ENCODE measurements around the gene TMCO1. TPM values are rescaled to one million over a fixed set of nuclear protein-coding genes. Genes with fewer than 3 reads are reported as not detected.
"Not testable (repeated sequence)": the region's sequence is repeated elsewhere in the genome, so short reads cannot be mapped to it uniquely, and the experiment has no call there.

Gene TMCO1
- total RNA-seq, 1 donor from 2014 or later = 64.5 TPM

GRCh38 chr1:165747632-165748447 lies 20.8 kb downstream of the TMCO1 start:
- DNase-seq (ENCODE audit: low spot score) = no peak

DNA sequence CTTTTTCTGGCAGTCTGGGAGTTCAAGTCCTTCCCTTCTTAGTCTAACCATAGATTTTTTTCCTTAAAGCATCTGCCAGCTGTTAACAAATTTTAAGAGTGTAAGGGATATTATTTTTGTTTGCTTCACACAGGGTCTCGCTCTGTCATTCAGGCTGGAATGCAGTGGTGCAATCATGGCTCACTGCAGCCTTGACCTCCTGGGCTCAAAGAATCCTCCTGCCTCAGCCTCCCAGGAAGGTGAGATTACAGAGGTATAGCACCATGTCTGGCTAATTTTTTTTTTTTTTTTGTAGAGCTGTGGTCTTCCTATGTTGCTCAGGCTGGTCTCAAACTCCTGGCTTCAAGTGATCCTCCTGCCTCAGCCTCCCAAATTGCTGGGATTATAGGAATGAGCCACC lies 23.8 kb downstream of the TMCO1 start:
- not testable (repeated sequence) for DNase-seq (ENCODE audit: low spot score)

GRCh38 chr1:165742194-165742593 lies 26.5 kb downstream of the TMCO1 start:
- no peak for DNase-seq (ENCODE audit: low spot score)

GRCh38 chr1:165738794-165739193 lies 29.9 kb downstream of the TMCO1 start:
- DNase-seq (ENCODE audit: low spot score) = no peak

DNA sequence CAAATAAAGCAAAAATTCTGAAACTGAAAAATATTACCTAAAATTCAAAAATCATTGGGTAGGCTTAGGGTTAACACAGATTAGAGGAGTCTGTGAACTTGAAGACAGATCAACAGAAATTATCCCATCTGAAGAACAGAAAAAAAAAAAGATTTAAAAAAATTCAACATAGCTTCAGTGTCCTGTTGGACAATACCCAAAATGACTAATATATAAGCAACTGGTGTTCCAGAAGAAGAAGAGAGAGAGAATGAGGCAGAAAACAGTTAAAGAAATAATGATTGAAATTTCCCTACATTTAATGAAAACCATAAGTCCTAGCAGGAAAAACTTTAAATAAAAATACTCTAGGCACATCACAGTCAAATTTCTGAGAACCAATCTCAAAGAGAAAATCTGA lies 31.5 kb downstream of the TMCO1 start:
- no peak for DNase-seq (ENCODE audit: low spot score)

- DNase-seq (ENCODE audit: low spot score) = no peak
These were observed 33.8 kb downstream of the TMCO1 start for GRCh38 chr1:165734906-165735305.

DNA sequence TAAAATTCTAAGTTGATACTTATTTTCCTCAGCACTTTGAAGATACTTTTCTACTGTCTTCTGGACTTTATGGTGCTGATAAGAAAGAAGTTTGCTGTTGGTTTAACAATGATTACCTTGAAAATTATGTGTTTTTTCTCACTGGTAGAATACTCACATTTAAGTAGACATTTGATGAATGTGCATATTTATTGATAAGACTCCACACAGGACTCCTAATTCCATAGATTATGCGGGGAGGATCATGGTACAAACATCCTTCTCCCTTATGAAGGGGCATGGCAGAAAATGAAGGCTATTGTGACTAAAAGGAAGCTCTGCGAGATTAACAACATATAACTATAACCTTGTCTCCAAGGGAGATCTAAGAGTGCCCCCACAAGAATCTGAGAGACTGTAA lies 41.8 kb downstream of the TMCO1 start:
- DNase-seq (ENCODE audit: low spot score) = no peak

- DNase-seq (ENCODE audit: low spot score) = no peak
These were observed 42.5 kb downstream of the TMCO1 start for GRCh38 chr1:165726169-165726568.

DNA sequence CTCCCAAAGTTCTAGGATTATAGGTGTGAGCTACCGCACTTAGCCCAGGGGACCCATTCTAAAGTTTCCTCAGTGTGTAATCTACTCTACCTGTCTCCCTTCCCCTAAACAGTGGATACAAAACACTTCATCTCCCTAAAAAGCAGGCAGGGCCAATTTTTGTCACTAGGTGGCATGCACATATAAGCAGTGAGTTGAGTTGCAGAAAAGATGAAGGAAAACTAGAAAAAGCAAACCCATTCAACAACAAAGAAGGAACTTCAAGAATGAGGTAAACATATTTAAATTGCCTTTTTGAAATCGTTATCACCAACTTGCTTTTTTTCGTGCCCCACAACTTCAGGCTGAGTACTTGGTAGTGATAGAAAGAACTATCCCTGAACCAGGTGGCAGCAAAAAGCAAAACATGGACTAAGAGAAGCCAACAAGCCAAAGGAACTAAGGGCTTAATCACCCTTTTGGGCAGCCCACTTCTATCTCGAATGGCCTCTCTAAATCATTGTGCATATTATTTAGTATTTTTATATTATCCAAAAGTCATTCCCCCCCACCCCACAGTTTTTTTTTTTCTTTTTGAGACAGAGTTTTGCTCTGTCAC lies 50.7 kb downstream of the TMCO1 start:
- peak; percentile 68 for DNase-seq (ENCODE audit: low spot score)

DNA sequence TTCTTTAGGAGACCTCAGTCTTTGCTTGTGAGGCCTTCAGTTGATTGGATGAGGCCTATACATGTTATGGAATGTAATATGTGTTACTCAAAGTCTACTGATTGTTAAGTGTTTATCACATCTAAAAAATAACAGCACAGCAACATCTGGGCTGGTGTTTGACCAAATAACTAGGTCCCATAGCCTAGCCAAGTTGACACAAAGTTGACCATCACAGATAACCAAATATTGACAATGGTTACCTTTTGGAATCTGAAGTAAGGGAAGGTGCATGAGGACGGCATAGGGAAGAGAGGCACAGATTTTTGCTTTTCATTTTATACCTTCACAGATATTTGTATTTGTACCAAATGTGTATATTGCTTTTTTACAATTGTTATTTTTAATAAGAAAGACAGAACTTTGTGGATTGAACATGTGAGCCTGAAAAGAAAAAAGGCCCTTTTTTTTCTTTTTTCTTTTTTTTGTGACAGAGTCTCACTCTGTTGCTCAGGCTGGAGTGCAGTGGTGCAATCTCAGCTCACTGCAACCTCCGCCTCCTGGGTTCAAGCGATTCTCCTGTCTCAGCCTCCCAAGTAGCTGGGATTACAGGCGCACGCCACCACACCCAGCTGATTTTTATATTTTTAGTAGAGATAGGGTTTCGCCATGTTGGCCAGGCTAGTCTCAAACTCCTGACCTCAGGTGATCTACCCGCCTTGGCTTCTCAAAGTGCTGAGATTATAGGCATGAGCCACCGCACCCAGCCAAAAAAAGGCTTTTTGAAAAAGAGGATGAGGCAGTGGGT lies 52.2 kb downstream of the TMCO1 start:
- DNase-seq (ENCODE audit: low spot score) = not testable (repeated sequence)

GRCh38 chr1:165712764-165713163 lies 55.9 kb downstream of the TMCO1 start:
- no peak for DNase-seq (ENCODE audit: low spot score)

DNA sequence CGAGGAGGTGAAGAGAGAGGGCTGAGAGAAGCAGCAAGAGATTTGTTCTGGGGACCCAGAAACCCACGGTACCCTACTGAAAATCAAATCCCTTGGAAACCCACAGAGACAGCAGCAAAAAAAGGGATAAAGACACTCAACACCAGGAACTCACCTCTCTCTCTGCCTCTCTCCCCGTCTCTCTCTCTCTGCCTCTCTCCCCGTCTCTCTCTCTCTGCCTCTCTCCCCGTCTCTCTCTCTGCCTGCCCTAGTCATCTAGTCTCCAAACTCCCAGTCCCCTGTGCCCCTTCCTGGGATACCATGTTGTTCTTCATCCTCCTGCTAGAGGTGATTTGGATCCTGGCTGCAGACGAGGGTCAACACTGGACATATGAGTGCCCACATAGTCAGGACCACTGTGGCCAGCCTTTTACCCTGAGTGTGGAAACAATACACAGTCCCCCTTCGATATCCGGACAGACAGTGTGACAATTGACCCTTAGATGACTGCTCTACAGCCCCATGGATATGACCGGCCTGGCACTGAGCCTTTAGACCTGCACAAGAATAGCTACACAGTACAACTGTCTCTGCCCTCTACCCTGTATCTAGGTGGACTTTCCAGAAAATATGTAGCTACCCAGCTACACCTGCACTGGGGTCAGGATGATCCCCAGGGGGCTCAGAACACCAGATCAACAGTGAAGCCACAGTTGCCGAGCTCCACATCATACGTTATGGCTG lies 60.5 kb downstream of the TMCO1 start:
- DNase-seq (ENCODE audit: low spot score) = no peak

DNA sequence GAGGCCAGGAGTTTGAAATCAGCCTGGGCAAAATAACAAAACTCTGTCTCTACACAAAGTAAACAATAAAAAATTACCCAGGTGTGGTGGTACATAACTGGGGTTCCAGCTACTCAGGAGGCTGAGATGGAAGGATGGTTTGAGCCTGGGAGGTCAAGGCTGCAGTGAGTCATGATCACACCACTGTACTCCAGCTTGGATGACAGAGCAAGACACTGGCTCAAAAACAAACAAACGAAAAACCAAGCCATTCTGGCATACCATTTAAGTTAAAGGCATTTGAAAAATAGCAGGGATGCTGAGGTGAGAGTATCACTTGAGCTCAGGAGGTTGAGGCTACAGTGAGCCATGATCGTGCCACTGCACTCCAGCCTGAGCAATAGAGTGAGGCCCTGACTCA lies 65.0 kb downstream of the TMCO1 start:
- DNase-seq (ENCODE audit: low spot score) = no peak

DNA sequence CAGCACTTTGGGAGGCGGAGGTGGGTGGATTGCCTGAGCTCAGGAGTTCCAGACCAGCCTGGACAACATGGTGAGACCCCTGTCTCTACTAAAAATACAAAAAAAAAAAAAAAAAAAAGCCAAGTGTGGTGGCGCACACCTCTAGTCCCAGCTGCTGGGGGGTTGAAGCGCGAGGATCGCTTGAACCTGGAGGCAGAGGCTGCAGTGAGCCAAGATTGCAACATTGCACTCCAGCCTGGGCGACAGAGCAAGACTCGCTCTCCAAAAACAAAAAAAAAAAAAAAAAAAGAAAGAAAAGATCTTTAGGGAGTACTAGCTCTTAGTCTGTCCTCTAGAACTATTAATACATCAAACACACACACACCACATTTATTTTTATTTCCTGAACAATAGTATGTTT lies 66.7 kb downstream of the TMCO1 start:
- not testable (repeated sequence) for DNase-seq (ENCODE audit: low spot score)

- no peak for DNase-seq (ENCODE audit: low spot score)
These were observed 69.1 kb downstream of the TMCO1 start for GRCh38 chr1:165699577-165699976.

- DNase-seq (ENCODE audit: low spot score) = no peak
These were observed 70.0 kb downstream of the TMCO1 start for GRCh38 chr1:165698761-165699052.

- peak; percentile 93 for DNase-seq (ENCODE audit: low spot score)
These were observed 70.5 kb downstream of the TMCO1 start, which contains the start of gene ALDH9A1 for GRCh38 chr1:165697881-165698760. TSS of gene ALDH9A1 (minus strand) at chr1:165698562. CDS start at chr1:165698558, 4 bp downstream.

DNA sequence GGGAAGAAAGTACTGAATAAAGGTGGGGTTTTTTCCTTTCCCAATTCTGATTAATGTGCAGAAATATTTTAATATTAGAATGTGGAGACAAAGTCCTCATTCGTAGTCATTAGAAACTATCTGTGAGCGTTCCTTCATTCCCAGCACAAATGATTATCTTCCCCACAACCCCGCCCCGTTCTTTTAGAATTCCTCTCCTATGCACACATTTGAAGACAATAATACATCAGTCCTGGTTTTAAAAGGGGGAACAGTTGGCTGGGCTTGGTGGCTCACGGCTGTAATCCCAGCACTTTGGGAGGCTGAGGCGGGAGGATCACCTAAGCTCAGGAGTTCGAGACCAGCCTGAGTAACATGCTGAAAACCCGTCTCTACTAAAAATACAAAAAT lies 71.2 kb downstream of the TMCO1 start:
- no peak for DNase-seq (ENCODE audit: low spot score)

- DNase-seq (ENCODE audit: low spot score) = peak; percentile 97
These were observed 72.0 kb downstream of the TMCO1 start for GRCh38 chr1:165696625-165697100.

DNA sequence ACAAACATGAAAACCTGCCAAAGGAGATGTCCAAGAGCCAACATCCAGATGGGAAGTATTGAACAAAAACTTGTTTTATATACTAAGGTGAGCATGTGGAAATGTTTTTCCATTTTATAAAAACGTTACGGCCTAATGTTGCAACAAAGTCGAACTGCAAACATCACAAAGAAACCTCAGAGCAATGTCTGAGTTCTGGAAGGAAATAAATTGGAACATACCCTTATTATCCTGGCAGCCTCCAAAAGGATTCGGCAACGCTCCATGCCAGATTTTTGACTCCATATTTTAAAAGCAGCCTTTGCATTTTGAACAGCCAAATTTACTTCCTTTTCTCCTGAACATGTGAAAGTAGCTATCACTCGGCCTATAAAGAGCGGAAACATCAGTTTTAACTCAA lies 73.6 kb downstream of the TMCO1 start:
- no peak for DNase-seq (ENCODE audit: low spot score)

DNA sequence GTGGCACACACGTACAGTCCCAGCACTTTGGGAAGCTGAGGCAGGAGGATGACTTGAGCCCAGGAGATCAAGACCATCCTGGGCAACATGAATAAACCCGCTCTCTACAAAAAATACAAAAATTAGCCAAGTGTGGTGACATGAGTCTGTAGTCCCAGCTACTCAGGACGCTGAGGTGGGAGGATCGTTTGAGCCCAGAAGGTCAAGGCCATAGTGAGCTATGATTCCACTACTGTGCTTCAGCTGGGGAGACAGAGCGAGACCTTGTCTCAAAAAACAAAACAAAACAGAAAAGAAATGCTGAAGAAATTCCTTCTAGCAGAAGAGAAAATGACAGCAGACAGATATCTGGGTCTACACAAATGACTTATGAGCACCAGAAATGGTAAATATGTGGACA lies 80.6 kb downstream of the TMCO1 start:
- no peak for DNase-seq (ENCODE audit: low spot score)
